Measurements from ENCODE around the gene MYL6.

The MYL6 gene

DNA sequence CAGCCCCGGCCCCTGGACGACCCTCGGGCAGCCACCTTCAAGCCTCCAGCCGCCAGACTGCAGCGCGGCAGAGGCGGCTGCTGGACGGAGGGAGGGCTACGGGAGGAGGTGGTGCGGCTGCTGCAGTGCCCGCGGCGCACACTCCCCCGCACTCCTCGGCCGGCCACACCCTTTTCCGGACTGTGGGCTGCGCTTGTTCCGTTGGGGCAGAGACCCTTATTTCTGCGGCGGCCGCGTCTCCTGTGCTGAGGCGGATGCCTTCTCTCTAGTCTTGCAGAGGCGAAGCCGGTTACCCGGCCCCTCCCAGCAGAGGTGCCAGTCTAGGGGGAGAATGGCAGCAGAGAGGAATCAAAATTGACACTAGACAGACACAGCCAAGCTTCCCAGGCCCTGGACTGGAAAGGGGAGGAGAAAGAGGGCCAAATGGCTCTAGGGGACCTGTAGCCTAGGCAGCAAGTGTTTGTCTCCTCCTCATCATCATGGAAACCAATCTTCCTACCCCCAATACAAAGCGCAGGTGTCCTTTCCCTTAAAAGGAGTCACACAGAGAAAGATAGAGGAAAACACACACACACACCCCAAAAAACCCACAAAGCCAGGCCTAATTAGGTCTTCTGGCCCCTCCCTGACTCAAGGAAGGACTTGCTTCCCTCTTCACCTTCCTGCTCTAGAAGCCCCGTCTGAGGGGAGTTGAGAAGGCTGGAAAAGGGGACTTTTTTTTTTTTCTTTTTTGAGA, 28.8 kb upstream of the MYL6 start:
- peak; percentile 35 to 53 (median 38) for DNase-seq (ENCODE audit: low read depth in 3 of 3)

DNA sequence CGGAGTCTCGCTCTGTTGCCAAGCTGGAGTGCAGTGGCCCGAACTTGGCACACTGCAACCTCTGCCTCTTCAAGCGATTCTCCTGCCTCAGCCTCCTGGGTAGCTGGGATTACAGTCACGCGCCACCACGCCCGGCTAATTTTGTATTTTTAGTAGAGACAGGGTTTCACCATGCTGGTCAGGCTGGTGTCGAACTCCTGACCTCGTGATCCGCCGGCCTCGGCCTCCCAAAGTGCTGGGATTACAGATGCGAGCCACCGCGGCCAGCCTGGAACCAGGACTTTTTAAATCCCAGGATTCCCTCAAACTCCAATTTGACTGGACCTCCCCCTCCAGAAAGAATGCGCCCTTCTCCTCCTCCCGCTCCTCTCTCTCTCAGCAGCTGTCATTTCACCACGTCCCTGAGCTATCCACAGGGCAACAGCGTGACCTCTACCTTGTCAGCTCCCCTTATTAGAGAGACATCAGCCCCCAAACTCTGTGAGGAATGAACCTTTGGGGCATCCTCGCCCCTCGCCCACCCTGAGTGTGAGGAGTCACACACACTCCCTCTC, 28.1 kb upstream of the MYL6 start:
- no peak for DNase-seq (ENCODE audit: low read depth in 3 of 3)

DNA sequence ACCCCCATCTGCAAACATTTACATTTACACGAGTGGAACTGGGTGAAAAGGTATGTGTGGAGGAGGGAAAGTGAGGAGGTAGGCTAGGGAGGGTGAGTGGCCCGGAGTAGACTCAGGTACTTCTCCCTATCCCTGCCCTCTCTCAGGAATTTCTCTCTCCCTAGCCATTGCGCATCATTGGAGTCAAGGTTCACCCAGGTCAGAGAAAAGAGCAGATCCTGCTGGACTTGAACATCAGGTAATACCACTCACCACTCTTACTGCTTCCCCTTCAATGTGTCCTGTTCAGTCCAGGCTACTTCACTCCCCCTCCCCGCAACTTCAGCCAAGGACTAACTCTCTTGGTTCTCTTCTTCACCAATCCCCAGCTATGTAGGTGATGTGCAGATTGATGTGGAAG, 27.3 kb upstream of the MYL6 start:
- DNase-seq (ENCODE audit: low read depth in 3 of 3): no peak

DNA sequence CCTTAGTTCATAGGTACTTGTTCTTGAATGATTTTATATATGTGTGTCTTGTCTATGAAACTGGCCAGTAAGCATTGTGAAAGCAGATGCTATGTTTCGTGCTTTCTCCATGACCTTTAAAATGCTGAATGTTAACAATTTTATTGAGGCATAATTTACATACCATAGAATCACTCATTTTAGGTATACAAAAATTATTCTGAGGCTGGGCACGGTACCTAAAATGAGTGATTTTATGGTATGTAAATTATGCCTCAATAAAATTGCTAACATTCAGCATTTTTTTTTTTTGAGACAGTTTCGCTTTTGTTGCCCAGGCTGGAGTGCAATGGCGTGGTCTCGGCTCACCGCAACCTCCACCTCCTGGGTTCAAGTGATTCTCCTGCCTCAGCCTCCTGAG, 23.3 kb upstream of the MYL6 start:
- no peak for DNase-seq (ENCODE audit: low read depth in 3 of 3)

DNA sequence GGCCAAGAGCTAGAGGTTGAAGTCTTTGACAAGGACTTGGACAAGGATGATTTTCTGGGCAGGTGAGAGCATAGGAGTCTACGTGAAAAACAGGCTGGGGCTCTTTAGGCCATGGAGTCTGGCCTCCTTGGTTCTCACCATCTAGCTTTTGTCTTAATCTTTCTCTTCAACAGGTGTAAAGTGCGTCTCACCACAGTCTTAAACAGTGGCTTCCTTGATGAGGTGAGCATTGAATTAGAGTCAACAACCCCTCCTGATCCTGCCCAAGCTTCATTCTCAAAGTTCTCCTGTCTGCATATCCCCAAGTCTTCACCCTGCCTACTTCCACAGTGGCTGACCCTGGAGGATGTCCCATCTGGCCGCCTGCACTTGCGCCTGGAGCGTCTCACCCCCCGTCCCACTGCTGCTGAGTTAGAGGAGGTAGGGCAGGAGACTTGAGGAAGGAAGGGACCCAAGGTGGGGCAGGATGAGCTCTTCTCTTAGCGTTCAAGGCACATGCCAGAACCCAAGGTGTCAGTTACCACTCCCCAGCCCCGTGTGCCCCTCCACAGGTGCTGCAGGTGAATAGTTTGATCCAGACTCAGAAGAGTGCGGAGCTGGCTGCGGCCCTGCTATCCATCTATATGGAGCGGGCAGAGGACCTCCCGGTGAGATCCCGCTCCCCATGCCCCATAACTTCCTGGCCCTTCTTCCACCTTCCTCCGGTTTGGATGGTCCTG, 20.1 kb upstream of the MYL6 start:
- no peak for DNase-seq (ENCODE audit: low read depth in 3 of 3)

DNA sequence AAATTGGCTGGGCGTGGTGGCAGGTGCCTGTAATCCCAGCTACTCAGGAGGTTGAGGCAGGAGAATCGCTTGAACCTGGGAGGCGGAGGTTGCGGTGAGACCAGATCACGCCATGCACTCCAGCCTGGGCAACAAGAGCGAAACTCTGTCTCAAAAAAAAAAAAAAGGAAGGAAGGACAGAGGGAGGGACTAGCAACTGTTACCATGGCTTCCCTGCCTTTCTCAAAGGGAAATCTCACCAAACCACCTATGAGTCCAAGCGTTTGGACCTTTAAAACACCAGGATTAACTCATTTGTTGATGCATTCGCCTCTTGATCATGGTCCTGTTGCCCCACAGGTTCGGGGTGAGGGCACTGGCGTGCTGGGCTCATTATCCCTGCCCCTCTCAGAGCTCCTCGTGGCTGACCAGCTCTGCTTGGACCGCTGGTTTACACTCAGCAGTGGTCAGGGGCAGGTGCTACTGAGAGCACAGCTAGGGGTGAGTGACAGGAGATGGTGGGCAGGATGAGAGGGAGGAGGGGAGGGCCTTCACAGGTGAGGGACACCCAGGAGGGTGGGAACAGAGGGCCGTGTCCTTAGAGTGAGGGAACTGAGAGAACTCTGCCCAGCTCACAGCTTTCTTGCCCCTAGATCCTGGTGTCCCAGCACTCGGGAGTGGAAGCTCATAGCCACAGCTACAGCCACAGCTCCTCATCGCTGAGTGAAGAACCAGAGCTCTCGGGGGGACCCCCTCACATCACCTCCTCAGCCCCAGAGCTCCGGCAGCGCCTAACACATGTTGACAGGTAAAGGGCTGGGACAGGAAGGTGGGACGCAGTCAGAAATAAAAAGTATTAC, 16.0 kb upstream of the MYL6 start:
- DNase-seq (ENCODE audit: low read depth in 3 of 3): no peak

DNA sequence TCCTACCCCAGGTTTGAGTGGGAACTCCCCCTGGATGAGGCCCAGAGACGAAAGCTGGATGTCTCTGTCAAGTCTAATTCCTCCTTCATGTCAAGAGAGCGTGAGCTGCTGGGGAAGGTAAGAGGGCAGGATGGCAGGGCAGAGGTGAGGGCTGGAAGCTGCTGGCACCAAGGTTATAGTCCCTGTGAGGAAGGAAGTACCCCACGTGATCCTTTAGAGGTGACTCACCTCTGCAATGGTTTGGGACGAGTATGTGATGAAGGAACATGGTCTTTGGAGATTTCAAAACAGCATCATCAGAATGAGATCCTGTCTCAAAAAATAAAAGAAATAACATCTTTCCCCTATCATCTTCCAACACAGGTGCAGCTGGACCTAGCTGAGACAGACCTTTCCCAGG, 14.9 kb upstream of the MYL6 start:
- DNase-seq (ENCODE audit: low read depth in 3 of 3): no peak

DNA sequence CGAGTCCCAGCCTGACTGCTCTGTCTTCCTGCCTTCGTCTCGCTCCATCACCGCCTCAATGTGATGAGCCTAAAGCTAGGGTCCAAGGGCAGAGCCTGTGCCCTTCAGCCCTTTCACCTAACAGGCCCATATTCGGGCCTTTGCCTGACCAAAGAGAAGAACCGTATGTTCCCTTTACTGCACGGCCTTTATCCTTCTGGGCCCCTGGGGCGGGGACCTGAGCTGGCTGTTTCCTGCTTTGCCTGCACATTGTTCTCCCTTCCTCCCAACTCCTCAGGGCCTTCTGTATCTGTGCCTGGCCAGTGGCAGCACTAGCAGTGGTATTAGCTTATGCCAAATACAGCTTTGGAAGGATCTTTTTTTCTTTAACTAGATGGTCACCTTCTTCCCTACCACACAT, 14.3 kb upstream of the MYL6 start:
- DNase-seq (ENCODE audit: low read depth in 3 of 3): no peak

DNA sequence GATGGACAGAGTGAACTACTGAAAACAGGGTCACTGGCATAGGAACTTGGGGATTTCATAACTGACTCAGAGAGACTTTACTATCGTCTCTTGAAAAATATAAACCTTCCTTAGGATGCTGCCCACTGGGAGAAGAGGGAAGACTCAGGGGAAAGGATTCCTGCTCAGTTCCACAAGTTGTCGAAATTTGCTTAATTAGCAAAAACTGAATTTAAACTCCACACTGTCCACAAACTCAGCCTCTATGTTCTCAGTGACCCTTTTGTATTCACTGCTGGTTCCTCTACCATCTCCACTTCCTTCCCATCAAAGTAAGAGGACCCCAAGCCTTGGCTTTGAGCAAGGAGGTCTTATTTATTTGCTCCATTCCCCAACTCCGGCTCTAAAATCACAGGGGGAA, 12.9 kb upstream of the MYL6 start:
- DNase-seq (ENCODE audit: low read depth in 3 of 3): no peak

DNA sequence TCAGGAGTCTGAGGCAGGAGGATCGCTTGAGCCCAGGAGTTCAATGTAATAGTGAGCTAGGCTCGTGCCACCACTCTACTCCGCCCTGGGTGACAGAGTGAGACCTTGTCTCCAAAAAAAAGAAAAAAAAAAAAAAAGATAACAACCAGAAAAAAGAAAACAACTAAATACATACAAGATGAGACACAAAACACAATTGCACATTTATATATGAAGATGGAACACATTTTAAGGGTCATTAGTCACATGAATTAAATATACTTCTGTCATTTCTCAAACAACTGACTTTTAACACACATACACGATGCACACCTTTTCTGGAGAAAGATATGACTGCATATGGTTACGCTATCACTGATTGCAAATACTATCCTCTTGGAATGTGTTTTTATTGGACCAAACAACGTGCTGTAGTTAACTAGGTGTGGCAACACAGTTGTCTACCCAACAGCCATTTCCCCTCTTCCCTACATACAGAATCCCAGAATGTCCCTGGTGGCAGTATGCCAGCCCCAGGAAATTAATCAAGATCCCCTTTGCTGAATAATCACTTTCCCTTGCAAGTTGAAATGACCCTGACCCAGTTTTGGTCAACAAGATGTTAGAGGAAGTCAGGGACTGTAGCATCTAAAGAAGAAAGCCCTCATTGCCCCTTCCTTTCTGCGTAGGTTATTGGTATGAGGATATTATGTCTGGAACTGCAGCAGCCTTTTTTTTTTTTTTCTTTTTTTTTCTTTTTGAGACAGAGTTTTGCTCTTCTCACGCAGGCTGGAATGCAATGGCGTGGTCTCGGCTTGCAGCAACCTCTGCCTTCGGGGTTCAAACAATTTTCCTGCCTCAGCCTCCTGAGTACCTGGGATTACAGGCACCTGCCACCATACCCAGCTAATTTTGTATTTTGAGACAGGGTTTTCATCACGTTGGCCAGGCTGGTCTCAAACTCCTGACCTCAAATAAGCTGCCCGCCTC, 11.4 kb upstream of the MYL6 start:
- DNase-seq (ENCODE audit: low read depth in 3 of 3): no peak

DNA sequence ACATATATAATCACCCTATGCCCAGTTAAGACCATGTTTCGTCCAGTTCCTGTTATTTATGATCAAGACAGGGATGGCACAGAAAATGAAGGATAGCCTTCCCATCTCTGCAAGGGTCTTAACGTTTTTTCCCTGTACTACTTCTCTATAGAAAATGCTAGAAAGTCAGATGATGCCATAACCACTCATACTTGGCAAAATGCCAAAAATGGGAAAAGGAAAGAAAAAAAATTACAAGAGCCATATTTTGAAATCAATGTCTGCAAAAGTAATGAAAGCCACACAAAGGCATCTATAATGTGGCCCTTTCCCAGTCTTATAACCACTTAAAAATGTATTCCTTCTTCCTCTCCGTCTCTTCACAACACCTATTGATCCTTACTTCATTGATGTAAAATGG, 7.6 kb upstream of the MYL6 start:
- DNase-seq (ENCODE audit: low read depth in 3 of 3): no peak

DNA sequence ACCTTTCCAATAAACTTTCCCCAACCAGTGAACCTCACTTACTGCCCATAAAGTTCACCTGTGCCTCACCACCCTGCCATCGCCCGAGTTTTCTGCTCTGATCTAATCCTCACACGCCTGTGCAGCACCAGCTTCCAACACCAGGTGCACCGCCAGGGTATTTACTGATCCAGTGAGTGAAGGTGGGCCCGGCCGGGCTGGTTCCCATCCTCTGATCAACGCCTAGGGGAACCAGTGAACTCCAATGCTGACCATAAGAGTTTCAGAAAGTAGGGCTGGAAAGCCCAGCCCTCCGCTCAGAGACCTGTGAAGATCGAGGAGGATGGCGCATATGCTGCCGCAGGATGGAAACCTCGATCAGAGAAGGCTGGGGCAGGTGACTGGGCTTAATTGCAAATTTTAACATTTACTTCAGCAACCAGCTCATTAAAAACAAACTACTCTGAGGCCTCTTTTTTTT, 6.5 kb upstream of the MYL6 start:
- DNase-seq (ENCODE audit: low read depth in 3 of 3): peak; percentile 36 to 53 (median 42)

DNA sequence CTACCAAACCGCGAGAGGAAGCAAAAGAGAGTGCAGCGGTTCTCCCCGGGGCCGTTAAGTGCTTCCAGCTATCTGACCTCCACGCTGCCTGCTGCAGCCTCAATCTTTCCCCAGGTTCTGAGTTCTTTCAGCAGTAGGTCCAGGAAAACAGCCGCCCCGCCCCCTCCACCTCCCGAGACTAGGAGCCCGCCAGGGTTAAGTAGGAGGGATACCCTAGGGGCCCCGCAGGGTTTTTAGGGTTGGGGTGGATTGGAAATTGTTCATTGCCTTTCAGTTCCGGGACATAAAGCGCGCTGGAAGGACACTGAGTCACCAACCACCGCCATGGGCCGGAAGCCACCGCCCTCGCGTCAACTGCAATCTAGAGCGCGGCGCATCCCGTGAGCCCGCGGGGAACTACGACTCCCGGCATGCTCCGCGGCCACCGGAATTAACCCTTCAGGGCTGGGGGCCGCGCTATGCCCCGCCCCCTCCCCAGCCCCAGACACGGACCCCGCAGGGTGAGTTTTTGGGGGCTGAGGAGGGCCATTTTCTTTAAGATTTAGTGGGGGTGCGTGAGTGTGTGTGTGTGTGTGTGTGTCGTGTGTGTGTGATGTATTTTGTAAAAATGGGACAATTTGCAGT, 5.9 kb upstream of the MYL6 start, which contains the start of gene MYL6B:
MYL6B (plus strand) TSS at position 456 of the 624 bp plus-strand sequence. CDS start 1,332 bp downstream, outside the sequence.
- DNase-seq (ENCODE audit: low read depth in 3 of 3): peak; percentile 84 to 87 (median 86)

DNA sequence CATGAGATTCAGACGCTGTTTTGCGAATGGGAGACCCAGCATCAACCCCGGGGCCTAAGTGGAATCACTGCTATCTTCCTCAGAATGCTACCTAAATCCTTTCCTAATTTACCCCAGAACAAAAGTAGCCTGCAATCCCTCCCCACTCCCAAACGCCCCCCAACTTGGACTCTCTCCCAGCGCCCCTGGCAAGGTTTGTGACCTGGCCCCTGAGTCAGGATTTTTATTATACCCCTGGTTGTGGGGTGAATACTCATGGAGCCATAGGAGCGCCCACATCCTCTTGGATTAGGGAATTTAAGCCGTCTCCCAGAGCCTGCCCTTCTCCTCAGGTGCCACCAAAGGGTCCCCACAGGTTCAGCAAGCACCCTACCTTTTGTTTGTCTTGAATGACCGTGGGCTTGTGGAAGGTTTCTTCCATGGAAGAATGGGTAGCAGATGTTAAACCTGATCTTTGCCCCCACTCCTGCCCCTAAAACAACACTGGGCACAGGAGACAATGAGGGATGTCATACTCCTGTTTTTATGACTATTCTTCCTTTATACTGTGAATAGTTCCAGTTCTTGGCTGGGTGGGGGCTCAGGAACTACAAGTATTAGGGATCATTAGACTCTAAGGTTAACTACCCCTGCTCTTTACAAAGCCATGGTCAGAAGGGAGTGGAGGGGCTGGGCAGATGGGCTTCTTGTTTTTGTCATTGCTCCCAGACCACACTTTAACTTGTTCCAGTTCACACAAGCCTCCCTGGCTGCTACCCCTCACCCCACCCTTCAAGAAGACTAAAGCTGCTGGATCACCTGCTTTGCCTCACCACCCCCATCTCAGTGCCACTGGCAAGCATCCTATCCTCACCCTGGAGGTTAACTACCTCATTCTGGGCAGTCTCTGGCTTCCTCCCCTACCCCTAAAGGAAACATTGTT, 5.1 kb upstream of the MYL6 start:
- no peak for DNase-seq (ENCODE audit: low read depth in 3 of 3)

DNA sequence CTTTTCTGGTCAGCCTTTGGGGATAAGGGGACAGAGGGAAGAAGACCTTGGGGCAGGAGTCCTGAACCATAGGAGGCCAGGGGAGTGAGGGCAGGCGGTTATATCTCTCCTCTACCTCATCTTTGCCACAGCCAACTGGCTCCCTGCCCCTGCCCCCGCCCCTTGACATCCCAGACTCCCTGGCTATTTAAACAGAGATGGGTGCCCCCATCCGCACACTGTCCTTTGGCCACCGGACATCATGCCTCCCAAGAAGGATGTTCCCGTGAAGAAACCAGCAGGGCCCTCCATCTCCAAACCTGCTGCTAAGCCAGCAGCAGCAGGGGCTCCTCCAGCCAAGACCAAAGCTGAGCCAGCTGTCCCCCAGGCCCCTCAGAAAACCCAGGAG, 4.5 kb upstream of the MYL6 start:
- DNase-seq (ENCODE audit: low read depth in 3 of 3): no peak

DNA sequence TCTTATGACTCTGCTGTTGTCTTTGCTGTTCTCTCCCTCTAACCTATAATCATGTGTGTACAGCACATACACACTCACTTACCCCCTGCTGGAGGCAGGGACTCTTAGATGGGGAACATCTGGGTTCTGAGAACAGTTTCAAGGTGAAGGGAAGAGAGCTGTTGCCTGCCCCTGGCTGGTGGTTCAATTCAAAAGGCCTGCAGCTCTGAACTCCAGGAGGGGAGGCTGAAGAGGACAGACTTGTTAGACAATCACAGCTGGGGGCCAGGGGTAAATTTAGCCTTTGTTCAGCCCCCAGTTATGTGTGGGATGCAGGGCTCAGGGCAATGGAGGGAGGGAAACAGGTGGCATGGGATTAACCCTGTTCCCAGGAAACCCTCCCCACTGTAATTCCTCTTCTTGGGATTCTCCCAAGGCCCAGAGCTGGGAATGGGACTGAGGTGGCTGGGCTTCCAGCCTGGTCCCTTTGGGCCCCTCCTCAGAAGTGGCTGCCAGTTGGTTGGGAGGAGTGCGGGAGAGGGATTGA, 3.9 kb upstream of the MYL6 start:
- no peak for DNase-seq (ENCODE audit: low read depth in 3 of 3)

DNA sequence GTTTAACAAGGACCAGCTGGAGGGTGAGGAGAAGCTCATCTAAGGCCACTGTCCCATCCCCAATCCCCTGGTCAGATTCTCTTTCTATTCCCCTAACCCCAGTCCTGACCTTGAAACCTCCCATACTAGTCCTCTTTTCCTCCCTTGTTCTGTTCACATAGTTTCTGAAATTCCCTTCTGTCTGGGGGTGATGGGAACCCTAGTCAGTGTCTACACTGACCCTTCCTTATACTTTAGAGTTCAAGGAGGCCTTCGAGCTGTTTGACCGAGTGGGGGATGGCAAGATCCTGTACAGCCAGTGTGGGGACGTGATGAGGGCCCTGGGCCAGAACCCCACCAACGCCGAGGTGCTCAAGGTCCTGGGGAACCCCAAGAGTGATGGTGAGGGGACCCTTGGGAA, 3.3 kb upstream of the MYL6 start:
- no peak for DNase-seq (ENCODE audit: low read depth in 3 of 3)

DNA sequence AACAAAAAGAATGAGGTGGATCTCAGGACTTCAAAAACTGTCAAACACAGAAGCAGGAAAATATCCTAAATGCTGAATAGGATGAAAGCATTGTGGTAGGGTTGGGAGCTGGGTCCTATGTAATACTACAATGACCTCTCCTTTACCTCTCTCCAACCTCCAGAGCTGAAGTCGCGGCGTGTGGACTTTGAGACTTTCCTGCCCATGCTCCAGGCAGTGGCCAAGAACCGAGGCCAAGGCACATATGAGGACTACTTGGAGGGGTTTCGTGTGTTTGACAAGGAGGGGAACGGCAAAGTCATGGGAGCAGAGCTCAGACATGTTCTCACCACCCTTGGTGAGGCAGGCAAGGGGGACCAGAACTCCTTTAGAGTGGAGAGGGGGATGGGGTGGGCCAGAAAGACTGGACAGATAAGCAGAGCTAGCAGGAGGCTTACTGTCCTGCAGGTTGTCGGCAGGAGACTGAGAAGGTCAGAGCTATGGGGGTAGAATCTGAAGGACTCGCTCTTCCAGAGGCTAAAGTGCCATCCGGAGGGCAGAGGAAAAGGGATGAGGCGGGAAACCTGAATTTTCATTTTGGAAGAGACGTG, 2.8 kb upstream of the MYL6 start:
- DNase-seq (ENCODE audit: low read depth in 3 of 3): no peak

Data from stimulated activated CD4-positive, alpha-beta T cell treated with anti-CD3 and anti-CD28 coated beads, TNF-alpha, amount 100 ng/mL, for 4 hours (primary cell).